ENCODE results near the gene ADD2.

ADD2 gene

DNA sequence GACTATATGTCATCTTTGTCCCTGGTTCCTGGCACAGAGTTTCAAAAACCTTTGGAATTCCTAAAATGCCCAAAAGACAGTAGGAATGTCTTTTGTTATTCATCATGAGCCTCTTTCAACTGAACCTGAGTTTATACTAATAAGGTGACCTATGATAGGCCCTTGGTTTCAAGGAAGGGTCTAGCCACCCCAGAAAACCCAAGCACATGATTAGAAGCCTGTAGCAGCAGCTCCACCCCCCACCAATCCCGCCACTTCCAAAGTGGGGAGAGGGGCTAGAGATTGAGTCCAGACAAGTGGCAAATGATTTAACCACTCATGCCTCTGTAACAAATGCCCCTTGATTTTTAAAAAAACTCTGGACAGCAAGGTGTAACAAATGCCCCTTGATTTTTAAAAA lies 56.8 kb downstream of the ADD2 start:
- no peak for DNase-seq (ENCODE audit: low read depth)
- no peak for TF ChIP-seq CTCF (IDR thresholded peaks at IDR 0.05; ENCODE audit: control insufficient read depth, insufficient read depth, low read depth, low read length, missing control alignments)
- H3K4me3 ChIP-seq (ENCODE audit: control insufficient read depth, low read depth, low read length) = no peak overlapping the region

GRCh38 chr2:70710038-70710690 lies 57.8 kb downstream of the ADD2 start:
- DNase-seq (ENCODE audit: low read depth) = no peak
- TF ChIP-seq CTCF (IDR thresholded peaks at IDR 0.05; ENCODE audit: control insufficient read depth, insufficient read depth, low read depth, low read length, missing control alignments) = no peak
- H3K4me3 ChIP-seq (ENCODE audit: control insufficient read depth, low read depth, low read length) = no peak overlapping the region

DNA sequence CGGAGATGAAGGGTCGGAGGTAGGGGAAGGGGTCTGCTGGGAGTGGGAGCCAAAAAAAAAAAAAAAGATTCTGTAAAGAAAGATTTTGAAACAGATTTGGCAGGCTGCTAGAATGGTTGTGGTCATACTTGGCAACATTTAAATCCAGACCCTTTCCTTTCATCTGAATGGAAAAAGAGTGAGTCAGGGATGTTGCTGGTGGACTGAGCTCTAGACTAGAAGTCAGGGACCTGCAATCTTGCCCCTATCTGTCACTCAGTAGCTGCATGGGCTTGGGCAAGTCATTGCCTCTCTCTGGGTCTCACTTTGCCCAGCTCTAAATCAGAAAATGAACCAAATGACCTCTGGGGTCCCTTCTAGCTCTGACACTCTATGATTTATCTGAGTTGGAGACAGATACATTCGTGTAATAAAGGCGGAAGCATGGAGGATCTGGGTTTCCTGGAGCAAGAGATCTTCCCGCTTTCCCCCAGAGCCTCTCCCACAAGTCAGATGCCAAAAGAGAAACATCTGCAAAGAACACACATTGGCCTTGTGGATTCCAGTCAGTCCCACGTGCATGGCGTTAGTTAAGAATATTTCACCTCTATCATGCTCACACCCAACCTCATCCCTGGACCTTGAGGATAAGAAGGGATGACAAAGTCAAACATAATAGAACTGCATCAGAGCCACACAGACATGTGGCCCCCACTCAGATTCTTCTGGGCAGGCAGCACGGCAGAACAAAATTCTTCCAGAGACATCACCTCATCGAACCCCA lies 58.5 kb downstream of the ADD2 start:
- no peak for DNase-seq (ENCODE audit: low read depth)
- no peak overlapping the region for H3K4me3 ChIP-seq (ENCODE audit: control insufficient read depth, low read depth, low read length)
- no peak for TF ChIP-seq CTCF (IDR thresholded peaks at IDR 0.05; ENCODE audit: control insufficient read depth, insufficient read depth, low read depth, low read length, missing control alignments)

DNA sequence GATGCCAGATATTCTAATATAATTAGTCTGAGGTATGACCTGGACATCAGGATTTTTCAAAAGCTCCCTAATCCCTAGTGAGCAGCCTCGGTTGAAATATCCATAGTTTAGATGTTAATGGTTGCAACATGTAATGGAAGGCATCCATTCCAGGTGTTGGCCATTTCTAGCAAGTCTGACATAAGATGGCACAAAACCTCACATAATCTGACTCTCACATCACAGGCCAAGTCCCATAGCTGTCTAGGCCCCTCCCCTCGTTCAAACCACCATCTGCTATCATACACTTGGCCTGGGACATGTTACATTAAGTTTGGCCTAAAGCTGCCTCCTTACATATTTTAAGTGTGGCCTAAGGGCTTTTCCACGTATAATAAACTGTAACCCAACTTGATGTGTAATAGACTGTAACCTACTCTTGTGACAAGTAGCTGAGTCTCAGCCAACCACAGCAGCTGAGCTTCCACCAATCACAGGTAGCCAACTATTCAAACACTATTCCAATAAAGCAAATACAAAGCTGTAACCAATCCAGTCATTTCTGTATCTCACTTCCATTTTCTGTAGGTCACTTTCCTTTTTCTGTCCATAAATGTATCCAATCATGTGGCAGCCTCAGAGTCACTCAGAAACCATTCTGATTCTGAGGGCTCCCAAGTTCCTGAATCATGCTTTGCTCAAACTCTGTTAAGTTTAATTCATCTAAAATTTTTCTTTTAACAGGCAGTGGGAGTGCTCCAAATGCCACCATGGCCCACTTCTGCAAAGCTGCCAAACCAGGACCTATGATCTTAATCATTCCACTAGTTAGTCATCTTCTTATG lies 59.4 kb downstream of the ADD2 start:
- DNase-seq (ENCODE audit: low read depth) = no peak
- no peak overlapping the region for H3K4me3 ChIP-seq (ENCODE audit: control insufficient read depth, low read depth, low read length)
- TF ChIP-seq CTCF (IDR thresholded peaks at IDR 0.05; ENCODE audit: control insufficient read depth, insufficient read depth, low read depth, low read length, missing control alignments) = no peak

DNA sequence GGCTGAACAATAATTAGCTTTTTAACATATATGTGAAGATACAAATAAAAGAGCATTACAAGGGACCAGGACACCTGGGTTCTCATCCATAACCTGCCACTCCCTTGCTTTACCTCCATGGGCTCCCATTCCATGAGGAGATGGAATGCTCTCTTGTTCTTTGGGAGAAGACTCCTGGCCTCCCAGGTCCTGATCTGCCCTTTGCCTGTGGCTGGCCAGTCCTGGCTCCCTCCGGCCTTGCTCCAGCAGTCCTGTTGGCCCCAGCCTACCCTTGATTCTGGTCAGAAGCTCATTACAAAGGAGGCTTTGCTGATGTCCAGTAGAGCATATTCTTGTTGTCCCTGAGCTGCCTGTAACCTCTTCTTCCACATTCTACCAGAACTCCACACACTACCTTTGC lies 60.3 kb downstream of the ADD2 start:
- DNase-seq (ENCODE audit: low read depth) = no peak
- no peak for TF ChIP-seq CTCF (IDR thresholded peaks at IDR 0.05; ENCODE audit: control insufficient read depth, insufficient read depth, low read depth, low read length, missing control alignments)
- H3K4me3 ChIP-seq (ENCODE audit: control insufficient read depth, low read depth, low read length) = no peak overlapping the region

DNA sequence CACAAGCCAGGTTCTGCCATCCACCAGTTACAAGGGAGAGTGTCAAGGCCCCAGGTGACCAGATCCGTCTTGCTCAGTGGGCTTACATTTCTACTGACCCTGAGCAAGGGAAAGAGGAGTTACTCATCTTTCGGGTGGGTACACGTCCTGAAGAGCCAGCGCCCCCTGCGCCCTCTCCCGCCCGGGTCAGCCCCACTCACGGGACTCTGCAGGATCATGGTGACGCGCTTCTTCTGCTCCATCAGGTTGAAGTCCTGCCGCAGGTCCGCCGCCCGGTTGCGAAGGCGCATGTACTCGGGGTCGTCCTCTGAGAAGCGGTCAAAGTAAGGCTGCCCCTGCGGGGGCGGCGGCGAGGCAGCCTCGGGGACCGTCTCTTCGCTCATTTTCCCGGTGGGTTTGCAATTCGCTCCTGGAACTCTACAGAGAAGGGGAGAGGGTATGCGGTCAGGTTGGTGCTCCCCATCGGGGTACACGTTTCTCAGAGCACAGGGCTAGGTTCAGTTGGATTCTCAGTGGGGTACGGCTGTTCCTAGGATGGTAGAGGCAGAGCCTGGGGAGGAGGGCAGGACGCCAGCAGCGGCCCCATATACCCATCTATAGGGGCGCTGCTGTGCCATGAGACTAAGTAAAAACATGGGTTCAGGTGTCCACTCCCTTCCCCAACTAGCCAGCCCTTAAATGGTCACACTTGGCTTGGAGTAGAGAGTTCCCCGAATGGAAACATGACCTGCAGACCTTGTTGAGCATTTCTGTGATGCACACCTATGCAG lies 61.8 kb downstream of the ADD2 start:
- no peak for TF ChIP-seq CTCF (IDR thresholded peaks at IDR 0.05; ENCODE audit: control insufficient read depth, insufficient read depth, low read depth, low read length, missing control alignments)
- no peak overlapping the region for H3K4me3 ChIP-seq (ENCODE audit: control insufficient read depth, low read depth, low read length)
- no peak for DNase-seq (ENCODE audit: low read depth)
